Esophagus (tissue), 2 donors: Measurements from ENCODE around the gene EN1. TPM values are rescaled to one million over a fixed set of nuclear protein-coding genes. Genes with fewer than 3 reads are reported as not detected.

Experiments used
- H3K27ac ChIP-seq, 2 donors: one replicate each; pipeline ENCODE4 v1.5.1; 2013; ENCODE audit warnings: low read depth in 2 of 2, mild to moderate bottlenecking in 2 of 2, inconsistent platforms in 1 of 2, low read length in 1 of 2, moderate library complexity in 1 of 2
- H3K27me3 ChIP-seq, 2 donors: one replicate each; pipeline ENCODE4 v1.6.1; 2013; ENCODE audit warnings: low read length in 2 of 2, control low read depth in 1 of 2, mild to moderate bottlenecking in 1 of 2; ENCODE audit not compliant: insufficient read depth in 2 of 2, control insufficient read depth in 1 of 2
- H3K36me3 ChIP-seq, 2 donors: one replicate each; pipeline ENCODE4 v1.6.1; 2013; ENCODE audit warnings: low read length in 1 of 2; ENCODE audit not compliant: control insufficient read depth in 2 of 2, insufficient read depth in 2 of 2
- H3K4me1 ChIP-seq, 2 donors: one replicate each; pipeline ENCODE4 v1.6.1; 2013; ENCODE audit warnings: low read length in 1 of 2; ENCODE audit not compliant: control insufficient read depth in 2 of 2, insufficient read depth in 2 of 2
- H3K4me3 ChIP-seq, 2 donors: one replicate each; pipeline ENCODE4 v1.5.1; 2013; ENCODE audit warnings: low read length in 2 of 2, mild to moderate bottlenecking in 2 of 2, low read depth in 1 of 2, moderate library complexity in 1 of 2
- H3K9me3 ChIP-seq, 2 donors: one replicate each; pipeline ENCODE4 v1.6.1; 2013; ENCODE audit warnings: mild to moderate bottlenecking in 2 of 2, low read depth in 1 of 2, low read length in 1 of 2, moderate library complexity in 1 of 2; ENCODE audit not compliant: control insufficient read depth in 2 of 2, insufficient read depth in 1 of 2
- WGBS, 2 donors: extraction: QIAGEN DNeasy Blood & Tissue Kit; methylation state at CpG; one replicate each; pipeline ENCODE4 v1.1.7; 2013; 5-methylcytosine and 5-hydroxymethylcytosine counted together
- polyA plus RNA-seq, 2 donors: library from polyadenylated mRNA; stranded (reverse); fragments of 200-250 nt; gene quantifications; one replicate each; pipeline ENCODE4 v1.2.3, GENCODE V29; 2013
- donor health status: healthy with polysubstance abuse.
- donor health status: Bipolar disorder and iron deficiency.

Gene EN1
- polyA plus RNA-seq, 2 donors = not detected

DNA sequence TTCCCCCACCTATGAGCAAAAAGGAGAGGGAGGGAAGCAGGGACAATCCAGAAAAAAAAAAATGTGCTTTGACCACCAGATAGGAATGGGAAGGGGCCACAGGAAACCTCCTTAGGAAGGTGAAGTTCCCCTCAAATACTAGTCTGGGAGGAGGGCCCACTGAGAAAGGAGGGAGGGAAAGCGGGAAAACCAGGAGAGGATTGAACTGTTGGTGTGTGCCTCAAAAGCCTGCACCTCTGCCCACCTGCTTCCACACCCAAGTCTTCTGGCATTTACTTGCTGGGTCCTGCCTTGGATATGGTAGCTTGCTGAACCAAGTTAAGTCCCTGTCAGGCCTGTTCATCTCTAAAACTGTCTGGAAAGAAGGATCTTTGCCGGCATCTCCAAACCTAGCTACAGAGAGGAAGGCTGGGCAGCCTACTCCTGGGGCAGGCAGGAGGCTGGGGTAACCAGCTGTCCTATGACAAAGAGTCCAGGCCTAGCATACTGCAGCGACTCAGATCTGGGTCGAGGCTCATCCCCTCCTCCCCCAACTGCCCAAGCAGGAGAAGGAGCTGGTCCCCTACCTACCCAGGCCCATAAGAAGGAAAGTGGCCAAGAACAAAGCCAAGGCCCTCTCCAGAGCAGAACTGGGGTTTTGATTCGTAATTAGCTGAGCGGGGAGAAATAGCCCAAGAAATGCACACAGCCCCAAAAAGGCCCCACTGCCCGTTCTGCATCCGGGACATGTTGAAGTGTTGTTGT, 3.0 kb downstream of the EN1 start:
- peaks cover 8 to 10% of the 10 kb centered on the region in 2 donors for H3K4me1 ChIP-seq
- peaks cover 12 to 55% of the 10 kb centered on the region in 2 donors for H3K27me3 ChIP-seq
- no peaks in the 10 kb centered on the region for H3K36me3 ChIP-seq
- peaks cover 0 to 2% of the 10 kb centered on the region in 2 donors for H3K9me3 ChIP-seq
- no peak overlapping the region for H3K27ac ChIP-seq
- H3K4me3 ChIP-seq = no peak overlapping the region
- 22 to 27% methylated on average over 8 of the region's 8 CpGs for WGBS, 2 donors

DNA sequence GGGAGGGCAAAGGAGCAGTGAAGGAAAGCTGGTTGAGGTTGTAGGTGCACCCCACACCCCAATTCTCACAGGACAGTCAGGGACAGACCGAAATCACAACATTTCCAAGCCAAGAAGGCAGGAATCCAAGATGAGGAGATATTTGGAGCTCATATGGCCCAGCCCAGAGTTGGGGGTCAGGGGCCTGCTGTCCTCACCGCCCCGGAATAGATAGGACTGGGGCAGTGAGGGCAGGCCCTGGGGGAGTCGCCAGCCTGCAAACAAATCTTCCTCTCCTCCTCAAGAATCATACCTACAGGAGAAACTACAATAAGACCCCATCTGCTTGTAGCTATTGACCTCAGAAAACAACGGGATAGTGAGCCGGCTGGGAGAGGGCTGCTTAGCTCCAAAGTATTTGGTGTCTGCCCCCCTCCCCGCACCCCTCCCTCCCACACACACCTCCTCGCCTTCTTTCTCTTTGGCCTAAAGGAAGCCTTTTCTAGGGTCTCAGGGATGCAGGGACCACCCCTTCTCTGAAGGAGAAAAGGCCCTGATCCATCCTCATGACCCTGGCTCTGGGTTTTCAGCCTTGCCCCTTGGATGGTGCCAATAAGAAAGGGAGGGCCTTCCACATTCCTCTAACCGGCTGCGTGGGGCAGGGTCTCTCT, 3.8 kb downstream of the EN1 start:
- WGBS, 2 donors = 17 to 21% methylated on average over 10 of the region's 10 CpGs
- no peak overlapping the region for H3K4me3 ChIP-seq
- H3K4me1 ChIP-seq = peaks cover 8 to 10% of the 10 kb centered on the region in 2 donors
- H3K27me3 ChIP-seq = peaks cover 9 to 57% of the 10 kb centered on the region in 2 donors
- H3K9me3 ChIP-seq = peaks cover 1 to 2% of the 10 kb centered on the region in 2 donors
- no peak overlapping the region for H3K27ac ChIP-seq
- H3K36me3 ChIP-seq = no peaks in the 10 kb centered on the region

DNA sequence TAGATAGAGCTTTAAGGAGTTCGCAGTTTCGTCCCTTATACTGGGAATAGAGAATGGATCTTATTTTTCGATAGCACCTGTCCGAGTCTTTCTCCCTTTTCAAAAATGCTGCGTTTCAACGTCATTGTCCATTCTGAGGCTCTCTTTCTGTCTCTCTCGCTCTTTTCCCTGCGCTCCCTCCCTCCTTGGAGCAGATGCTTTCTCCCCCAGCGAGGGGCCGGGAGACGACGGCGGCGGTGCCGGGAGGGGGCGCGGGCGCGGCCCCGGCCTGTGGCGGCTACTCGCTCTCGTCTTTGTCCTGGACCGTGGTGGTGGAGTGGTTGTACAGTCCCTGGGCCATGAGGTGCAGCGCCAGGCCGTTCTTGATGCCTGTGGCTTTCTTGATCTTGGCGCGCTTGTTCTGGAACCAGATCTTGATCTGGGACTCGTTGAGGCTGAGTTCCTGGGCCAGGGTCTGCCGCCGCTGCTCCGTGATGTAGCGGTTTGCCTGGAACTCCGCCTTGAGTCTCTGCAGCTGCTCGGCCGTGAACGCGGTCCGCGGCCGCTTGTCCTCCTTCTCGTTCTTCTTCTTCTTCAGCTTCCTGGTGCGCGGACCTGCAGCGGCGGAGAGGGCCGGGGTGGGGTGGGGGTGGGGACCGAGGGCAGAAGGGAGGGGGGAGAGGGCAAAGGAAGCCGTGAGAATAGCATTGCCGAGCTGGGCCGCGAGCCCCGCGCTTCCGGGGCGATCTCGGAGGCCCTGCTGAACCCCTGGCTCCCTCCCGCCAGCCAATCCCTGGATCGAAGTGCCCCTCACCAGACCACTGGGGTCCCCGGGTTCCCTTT, 4.6 kb downstream of the EN1 start:
- 5 to 8% methylated on average over 59 to 60 of the region's 60 CpGs for WGBS, 2 donors
- Histone ChIP-seq H3K27me3 (peaks cover 16 to 57% of the 10 kb centered on the region in 2 donors), H3K4me1 (peaks cover 4 to 10% of the 10 kb centered on the region in 2 donors), H3K36me3 (no peaks in the 10 kb centered on the region), H3K9me3 (peaks cover 2 to 4% of the 10 kb centered on the region in 2 donors), H3K27ac (no peak overlapping the region), H3K4me3 (no peak overlapping the region)

DNA sequence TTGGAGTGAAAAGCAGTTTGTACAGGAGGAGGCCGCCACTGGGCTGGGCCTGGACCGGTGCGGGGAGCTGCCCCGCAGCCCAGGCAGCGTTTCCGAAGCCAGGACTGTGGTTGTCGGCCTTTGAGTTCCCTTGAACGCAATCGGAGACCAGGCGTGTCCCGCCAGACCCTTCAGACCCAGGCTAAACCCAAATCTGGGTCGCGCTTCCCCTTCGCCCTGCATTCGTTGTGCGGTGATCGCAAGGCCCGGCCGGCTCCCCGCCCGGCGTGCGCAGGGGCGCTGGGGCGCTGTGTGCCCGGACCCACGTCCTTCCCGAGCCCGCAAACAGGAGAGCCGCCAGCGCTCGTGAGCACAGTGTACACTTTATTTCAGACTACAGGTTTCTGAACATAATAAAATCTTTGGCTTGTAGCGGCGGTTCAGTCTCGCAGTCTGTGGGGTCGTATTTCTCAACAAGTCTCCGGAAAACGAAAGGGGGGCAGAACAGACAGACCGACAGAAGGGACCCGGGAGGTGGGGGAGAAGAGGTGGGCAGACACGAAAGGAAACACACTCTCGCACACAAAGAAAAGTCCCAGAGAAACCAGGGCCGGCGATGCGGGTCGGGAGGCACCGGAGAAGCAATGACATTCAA, 5.5 kb downstream of the EN1 start:
- no peak overlapping the region for H3K27ac ChIP-seq
- peak overlapping the region in 1 of 2 donors; percentile 28 for H3K4me3 ChIP-seq
- 16 to 17% methylated on average over 47 of the region's 47 CpGs for WGBS, 2 donors
- H3K27me3 ChIP-seq = peaks cover 16 to 52% of the 10 kb centered on the region in 2 donors
- no peaks in the 10 kb centered on the region for H3K36me3 ChIP-seq
- peaks cover 2 to 4% of the 10 kb centered on the region in 2 donors for H3K9me3 ChIP-seq
- peaks cover 4 to 7% of the 10 kb centered on the region in 2 donors for H3K4me1 ChIP-seq

GRCh38 chr2:118841450-118841827, 6.0 kb downstream of the EN1 start:
- Histone ChIP-seq H3K27ac (no peak overlapping the region), H3K4me1 (peaks cover 4 to 5% of the 10 kb centered on the region in 2 donors), H3K4me3 (no peak overlapping the region), H3K27me3 (peaks cover 16 to 51% of the 10 kb centered on the region in 2 donors), H3K36me3 (no peaks in the 10 kb centered on the region), H3K9me3 (peaks cover 2 to 4% of the 10 kb centered on the region in 2 donors)
- 34 to 39% methylated on average over 17 to 20 of the region's 20 CpGs for WGBS, 2 donors

DNA sequence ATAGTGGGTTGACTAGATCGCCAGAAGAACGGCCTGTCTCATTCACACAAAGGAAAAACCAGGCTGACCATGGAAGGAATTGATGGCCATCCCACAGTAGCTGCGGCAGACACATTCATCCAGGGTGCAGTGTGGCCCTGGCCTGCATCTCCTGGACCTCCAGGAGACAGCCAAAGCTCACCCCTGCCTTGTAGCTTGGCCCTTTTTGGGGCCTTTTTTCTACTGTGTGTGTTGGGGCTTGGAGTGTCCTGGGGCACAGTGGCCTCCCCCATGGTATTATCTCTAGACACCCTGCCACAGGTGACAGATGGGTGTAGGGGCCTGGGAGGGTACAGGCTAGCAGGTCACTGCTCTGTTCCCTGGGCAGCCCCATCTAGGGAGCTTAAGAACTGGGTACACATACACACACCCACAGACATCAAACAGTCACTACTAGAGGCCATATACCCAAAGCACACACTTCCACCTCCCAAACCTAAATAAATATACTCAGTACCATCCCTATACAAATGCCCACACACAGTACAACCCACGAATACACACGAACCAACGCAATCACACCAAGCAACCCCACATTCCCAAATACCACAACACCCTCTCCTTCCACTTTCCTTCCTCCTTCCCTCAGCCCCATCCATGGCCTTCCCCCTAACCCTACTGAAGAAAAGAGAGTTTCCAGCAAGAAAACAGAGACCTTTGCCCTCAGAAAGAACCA, 8.6 kb downstream of the EN1 start:
- Histone ChIP-seq H3K27ac (no peak overlapping the region), H3K4me3 (no peak overlapping the region), H3K9me3 (peaks cover 0 to 4% of the 10 kb centered on the region in 2 donors), H3K36me3 (no peaks in the 10 kb centered on the region), H3K4me1 (peaks cover 8 to 19% of the 10 kb centered on the region in 2 donors), H3K27me3 (peaks cover 15 to 50% of the 10 kb centered on the region in 2 donors)
- WGBS, 2 donors = 43 to 46% methylated on average over 6 of the region's 6 CpGs

DNA sequence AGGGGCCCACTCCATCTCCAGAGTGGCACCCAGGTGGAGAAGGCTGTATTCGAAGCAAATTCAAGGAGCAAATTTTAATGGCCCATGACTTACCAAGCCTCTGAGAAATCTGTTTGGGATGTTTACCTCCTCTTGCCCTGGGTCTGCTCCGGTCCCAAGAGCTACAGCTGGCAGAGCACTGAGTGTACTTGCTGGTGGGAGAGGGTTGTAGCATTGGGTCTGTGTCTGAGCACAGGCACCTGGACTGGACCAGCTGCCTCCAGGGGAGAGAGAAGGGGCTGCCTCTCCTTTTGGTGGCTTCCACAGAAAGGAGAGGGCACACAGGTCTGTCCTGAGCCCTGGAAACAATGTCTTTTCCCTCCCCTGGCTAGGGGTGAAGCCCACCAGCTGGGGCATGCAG, 9.8 kb downstream of the EN1 start:
- peaks cover 17 to 44% of the 10 kb centered on the region in 2 donors for H3K27me3 ChIP-seq
- WGBS, 2 donors = 14 to 29% methylated on average over 2 of the region's 2 CpGs
- H3K4me3 ChIP-seq = no peak overlapping the region

DNA sequence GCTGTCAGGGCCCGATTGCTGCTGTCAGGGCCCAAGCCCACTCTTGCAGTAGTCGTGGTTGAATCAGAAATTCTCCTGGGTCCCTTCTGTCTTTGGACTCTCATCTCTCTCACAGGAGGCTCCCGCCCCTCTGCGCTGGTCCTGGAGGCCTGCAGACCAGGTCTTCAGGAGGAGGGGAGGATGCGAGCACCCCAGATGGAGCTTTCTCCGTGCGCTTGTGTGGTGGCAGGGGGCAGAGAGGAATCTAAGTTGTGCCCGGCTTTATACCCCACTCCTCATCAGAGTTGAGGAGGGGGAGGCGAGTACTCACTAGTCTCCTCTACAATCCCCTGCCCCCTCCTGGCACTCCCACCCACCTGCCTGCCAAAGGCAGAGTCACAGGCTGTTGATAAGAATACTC, 10.4 kb downstream of the EN1 start:
- peaks cover 4 to 17% of the 10 kb centered on the region in 2 donors for H3K4me1 ChIP-seq
- no peaks in the 10 kb centered on the region for H3K36me3 ChIP-seq
- H3K4me3 ChIP-seq = no peak overlapping the region
- WGBS, 2 donors = 17 to 19% methylated on average over 9 of the region's 9 CpGs
- H3K27ac ChIP-seq = no peak overlapping the region
- peaks cover 0 to 4% of the 10 kb centered on the region in 2 donors for H3K9me3 ChIP-seq
- peaks cover 17 to 47% of the 10 kb centered on the region in 2 donors for H3K27me3 ChIP-seq

More for the DNA sequence above, 9.8 kb downstream of the EN1 start:
- H3K4me1 ChIP-seq = peaks cover 5 to 17% of the 10 kb centered on the region in 2 donors
- H3K36me3 ChIP-seq = no peaks in the 10 kb centered on the region
- H3K9me3 ChIP-seq = peaks cover 0 to 4% of the 10 kb centered on the region in 2 donors
- no peak overlapping the region for H3K27ac ChIP-seq
